GM12891 (cell line): Measurements from ENCODE around the gene RFX2.

ENCODE experiments used
- POLR2A ChIP-seq: IDR thresholded peaks from 2 replicates; pipeline ENCODE4 v1.6.1; 2011; ENCODE audit warnings: low read depth, low read length, control low read depth
- POLR2AphosphoS5 ChIP-seq: IDR thresholded peaks from 2 replicates; pipeline ENCODE4 v1.6.1; 2011; ENCODE audit warnings: low read depth, low read length, control low read depth
- SPI1 ChIP-seq: IDR thresholded peaks from 2 replicates; pipeline ENCODE4 v1.6.1; 2011; ENCODE audit warnings: low read depth, low read length, control low read depth
- TAF1 ChIP-seq: IDR thresholded peaks from 2 replicates; pipeline ENCODE4 v1.6.1; 2011; ENCODE audit warnings: low read depth, low read length, control low read depth

GRCh38 chr19:6101291-6101825 is 8.9 kb downstream of the RFX2 start:
- TF ChIP-seq TAF1 = no peak
- no peak for TF ChIP-seq POLR2AphosphoS5
- no peak for TF ChIP-seq POLR2A
- TF ChIP-seq SPI1 = no peak
